ENCODE measurements around the gene ASCC1. TPM values are rescaled to one million over a fixed set of nuclear protein-coding genes. Genes with fewer than 3 reads are reported as not detected.
A peak's percentile ranks its signal among the peaks of the same experiment; 100 is the strongest.

Gene ASCC1
- total and polyA plus RNA-seq, 2 of the 4 experiments (the other 2 are of a cell fraction), result 15.9 to 21.0 TPM

- no peak overlapping the region for H2AK9ac ChIP-seq (replicated peaks; ENCODE audit: low read depth, low read length, poor library complexity)
- TF ChIP-seq BHLHE40 (IDR thresholded peaks at IDR 0.05; ENCODE audit: low read depth, low read length), result no peak
- peak; percentile 72 for TF ChIP-seq MAFK (IDR thresholded peaks at IDR 0.05; ENCODE audit: low read depth, low read length)
- no peaks in the 10 kb centered on the region for H3K9me3 ChIP-seq (ENCODE audit: control insufficient read depth, insufficient read depth, low read length)
- peaks cover 11% of the 10 kb centered on the region for H3K4me1 ChIP-seq (ENCODE audit: control insufficient read depth, insufficient read depth, low read length)
- peak; percentile 71 for DNase-seq
- 0 out of 2 replicates have a peak overlapping the region, but pooled peaks have one; percentile 13 for H4K91ac ChIP-seq (ENCODE audit: insufficient read depth, low read depth, low read length)
- 0 out of 2 replicates have a peak overlapping the region, but pooled peaks have one; percentile 61 for H2AK5ac ChIP-seq (ENCODE audit: low read depth, low read length)
- peaks cover 3% of the 10 kb centered on the region; the same call in 1 of the 2 replicates for H3K9me1 ChIP-seq (ENCODE audit: insufficient read depth, low read length)
- H2AFZ ChIP-seq (replicated peaks; ENCODE audit: low read length, poor library complexity), result peak overlapping the region; percentile 28
- no peak overlapping the region for H3K9ac ChIP-seq (ENCODE audit: low read depth, low read length)
- H3K4me2 ChIP-seq (ENCODE audit: low read depth, low read length), result no peak overlapping the region
- POLR2A ChIA-PET (ENCODE audit: unreplicated experiment), result no interaction called here
- WGBS, 2 experiments (ENCODE audit: extremely low coverage in 2 of 2, insufficient read length in 1 of 2), result 50% methylated on average over 2 of the region's 9 CpGs; no CpG with 5 or more reads in 1 of the 2 experiments
- no peak overlapping the region for H3K18ac ChIP-seq (ENCODE audit: low read depth, low read length)
- no peaks in the 10 kb centered on the region for H3K79me1 ChIP-seq (ENCODE audit: low read depth in 1 of 2, low read length in 2 of 2)
- peaks cover 10% of the 10 kb centered on the region; the same call in 1 of the 2 replicates for H4K20me1 ChIP-seq (ENCODE audit: insufficient read depth, low read length)
- intact Hi-C loops (cut with micrococcal nuclease), result no loop called here
- H2BK15ac ChIP-seq (ENCODE audit: low read depth, low read length), result no peak overlapping the region
- dilution Hi-C loops (cut with HindIII; ENCODE audit: low sequenced_read_pairs, unreplicated experiment), result no loop called here
- no peak overlapping the region; the same call in 1 of the 2 replicates for H3K4ac ChIP-seq (ENCODE audit: low read depth, low read length)
- no peak overlapping the region for H3K14ac ChIP-seq (replicated peaks; ENCODE audit: low read depth, low read length)
- peak; percentile 72 for ATAC-seq (ENCODE audit: low read depth)
- H2BK20ac ChIP-seq (ENCODE audit: low read depth, low read length), result no peak overlapping the region
- no peaks in the 10 kb centered on the region for H3K27me3 ChIP-seq (ENCODE audit: control insufficient read depth, insufficient read depth, low read length)
- in situ Hi-C loops (cut with MboI; ENCODE audit: low sequenced_read_pairs), result no loop called here
- H2BK5ac ChIP-seq (ENCODE audit: low read depth, low read length, poor library complexity, severe bottlenecking), result no peak overlapping the region
- no peak overlapping the region for H4K5ac ChIP-seq (ENCODE audit: low read depth, low read length)
- CTCF ChIA-PET, result interaction anchor here (1.3 kb wide), 1 partner anchor 10 kb away, joined by 5 read pairs; no protein-coding TSS in a partner anchor
- no peak overlapping the region for H2BK120ac ChIP-seq (ENCODE audit: low read depth, low read length)
- no TSS peak for BruUV-seq (replicated peaks)
- H3K4me3 ChIP-seq (ENCODE audit: insufficient read depth, low read depth, low read length), result no peak overlapping the region
- H3K23ac ChIP-seq (ENCODE audit: low read depth, low read length), result no peak overlapping the region
- H4K8ac ChIP-seq (ENCODE audit: low read depth in 2 of 2, low read length in 2 of 2), result no peak overlapping the region; a peak in 1 of 4 replicates
- no peak overlapping the region for H3K27ac ChIP-seq (ENCODE audit: insufficient read depth, low read length)
- no peak overlapping the region for H3K56ac ChIP-seq (ENCODE audit: extremely low read depth, insufficient read depth, low read length)
- H3K36me3 ChIP-seq (ENCODE audit: control insufficient read depth, insufficient read depth, low read length), result 0 out of 2 replicates have a peak, but pooled peaks cover 3% of the 10 kb centered on the region
Measured at GRCh38 chr10:72096115-72097000, 119.7 kb downstream of the ASCC1 start.

Measured in IMR-90 (cell line).